Liver (tissue), 3 donors: Measurements from ENCODE around the gene PSMB11.

Experiments
- CTCF ChIP-seq: fragments of 150-350 bp; IDR thresholded peaks from 2 replicates; pipeline ENCODE4 v1.5.1; 2017; ENCODE audit warnings: improper control_type of control experiment, low read depth, low read length; ENCODE audit not compliant: missing input control
- EGR1 ChIP-seq, 2 donors: IDR thresholded peaks; 2 replicates each; pipeline ENCODE4 v1.6.1; 2016 to 2018; ENCODE audit warnings: antibody characterized with exemption in 2 of 2, low read depth in 2 of 2
- RAD21 ChIP-seq, 2 donors: IDR thresholded peaks; 2 replicates each; pipeline ENCODE4 v1.6.1; 2016; ENCODE audit warnings: antibody characterized with exemption in 2 of 2, mild to moderate bottlenecking in 2 of 2
- REST ChIP-seq: IDR thresholded peaks from 2 replicates; pipeline ENCODE4 v1.6.1; 2016; ENCODE audit warnings: antibody characterized with exemption, mild to moderate bottlenecking
- TAF1 ChIP-seq: conservative IDR thresholded peaks from 2 replicates; pipeline ENCODE4 v1.6.1; 2016; ENCODE audit warnings: antibody characterized with exemption, mild to moderate bottlenecking
- YY1 ChIP-seq: IDR thresholded peaks from 2 replicates; pipeline ENCODE4 v1.6.1; 2016; ENCODE audit warnings: antibody characterized with exemption, mild to moderate bottlenecking
- donor health status: healthy.
- donor health status: healthy.

GRCh38 chr14:22994762-22995275 lies 47.2 kb upstream of the PSMB11 start:
- TF ChIP-seq CTCF (peak; percentile 38), REST (no peak), EGR1 (IDR thresholded peaks at IDR 0.05; ENCODE audit: low read depth in 2 of 2) (no peak), TAF1 (no peak), YY1 (no peak), RAD21 (IDR thresholded peaks at IDR 0.05) (peak; percentile 64 to 71)
